Right lobe of liver (tissue), 6 donors: Measurements from ENCODE around the gene KRT35. TPM values are rescaled to one million over a fixed set of nuclear protein-coding genes. Genes with fewer than 3 reads are reported as not detected.

Source experiments
- ATAC-seq, 4 donors: fragments of 200-7000 bp; cut with Tn5 transposase; one replicate each; pipeline ENCODE4 v1.9.1; 2020; ENCODE audit warnings: mild to moderate bottlenecking in 4 of 4, moderate library complexity in 4 of 4
- DNase-seq, 3 donors: peaks; one replicate each; pipeline ENCODE4 v3.0.0-alpha.2; 2020
- H3K27ac ChIP-seq, 3 donors: fragments of 200-600 bp; one replicate each; pipeline ENCODE4 v1.8.0; 2022
- H3K27me3 ChIP-seq, 2 donors: fragments of 200-600 bp; one replicate each; pipeline ENCODE4 v1.8.0; 2022
- H3K36me3 ChIP-seq, 4 donors: fragments of 200-600 bp; sonication (generic) in 1 of 4; one replicate each; pipeline versions ENCODE4 v1.5.1 to v1.8.0; 2017 to 2022; ENCODE audit warnings: control low read depth in 1 of 4
- H3K4me1 ChIP-seq, 4 donors: fragments of 200-600 bp; sonication (generic) in 1 of 4; one replicate each; pipeline versions ENCODE4 v1.5.1 to v1.8.0; 2017 to 2022; ENCODE audit warnings: control low read depth in 1 of 4
- H3K4me3 ChIP-seq, 3 donors: fragments of 200-600 bp; one replicate each; pipeline ENCODE4 v1.8.0; 2022
- H3K9me3 ChIP-seq, 4 donors: fragments of 200-600 bp; sonication (generic) in 1 of 4; one replicate each; pipeline versions ENCODE4 v1.5.1 to v1.8.0; 2017 to 2022; ENCODE audit warnings: control low read depth in 1 of 4
- CTCF ChIP-seq, 4 donors: fragments of 200-600 bp in 3 of 4; fragments of 450-650 bp in 1 of 4; IDR thresholded peaks; one replicate each; pipeline versions ENCODE4 v1.5.1 to v1.8.0; 2016 to 2022; ENCODE audit warnings: antibody characterized with exemption in 4 of 4, mild to moderate bottlenecking in 2 of 4
- POLR2A ChIP-seq: fragments of 450-650 bp; IDR thresholded peaks from one replicate; pipeline ENCODE4 v1.6.1; 2017; ENCODE audit warnings: antibody characterized with exemption, mild to moderate bottlenecking
- WGBS: methylation state at CpG from one replicate; pipeline ENCODE4 v1.1.6; 2018; ENCODE audit warnings: low coverage, low lambda C conversion rate; ENCODE audit not compliant: insufficient coverage; ENCODE audit errors: missing lambda C conversion rate; 5-methylcytosine and 5-hydroxymethylcytosine counted together
- intact Hi-C, 2 donors: fragments of 100-400 bp; cut with DNase I; formaldehyde crosslinking; loops; one replicate each; pipeline versions ENCODE4 v1.11.2 to v1.14.1; 2022
- total RNA-seq, 6 experiments: library from RNA; depleted of rRNA in 2 of 6; stranded (reverse); fragments of >200 nt in 2 of 6; fragmentation: NEBNext Ultra II Directional in 3 of 6; extraction: Animal tissue kit (Norgen Biotek cat#: 25700) in 3 of 6; gene quantifications; one replicate each; pipeline versions ENCODE4 v1.1.0 to v1.2.4, GENCODE V29; 2016 to 2023
- donor health status: DM: no; HTN: yes; CAD: no.
- donor health status: DM: no; HTN: no; CAD: no.
- donor health status: DM: no; HTN: no; CAD: no.
- donor health status: DM: no; HTN: yes; CAD: no.
- donor health status: DM: no; HTN: yes; CAD: no.

The KRT35 gene
- total RNA-seq, 6 experiments from 2014 or later: not detected

- Histone ChIP-seq H3K4me3 (no peak overlapping the region), H3K27ac (no peak overlapping the region), H3K27me3 (peaks cover 0 to 5% of the 10 kb centered on the region in 2 donors), H3K4me1 (no peaks in the 10 kb centered on the region), H3K9me3 (no peaks in the 10 kb centered on the region), H3K36me3 (no peaks in the 10 kb centered on the region)
- TF ChIP-seq POLR2A: no peak
- no peak for TF ChIP-seq CTCF (IDR thresholded peaks at IDR 0.05)
- no peak for DNase-seq
- intact Hi-C loops: no loop called here
- no peak for ATAC-seq
- WGBS: 77% methylated on average over 3 of the region's 12 CpGs
Observed at GRCh38 chr17:41522301-41523224, 41.6 kb upstream of the KRT35 start.

- TF ChIP-seq POLR2A (no peak), CTCF (IDR thresholded peaks at IDR 0.05) (no peak)
- no peak overlapping the region for H3K27ac ChIP-seq
- intact Hi-C loops: no loop called here
- no peaks in the 10 kb centered on the region for H3K36me3 ChIP-seq
- no peak overlapping the region for H3K4me3 ChIP-seq
- no peaks in the 10 kb centered on the region for H3K9me3 ChIP-seq
- no peak for DNase-seq
- ATAC-seq: peak in 3 of 4 donors; percentile 12 to 27 (median 26)
- WGBS: 0% methylated on average over 1 of the region's 6 CpGs
- no peaks in the 10 kb centered on the region for H3K27me3 ChIP-seq
- H3K4me1 ChIP-seq: no peaks in the 10 kb centered on the region
Observed at GRCh38 chr17:41521574-41522261, 40.8 kb upstream of the KRT35 start.

DNA sequence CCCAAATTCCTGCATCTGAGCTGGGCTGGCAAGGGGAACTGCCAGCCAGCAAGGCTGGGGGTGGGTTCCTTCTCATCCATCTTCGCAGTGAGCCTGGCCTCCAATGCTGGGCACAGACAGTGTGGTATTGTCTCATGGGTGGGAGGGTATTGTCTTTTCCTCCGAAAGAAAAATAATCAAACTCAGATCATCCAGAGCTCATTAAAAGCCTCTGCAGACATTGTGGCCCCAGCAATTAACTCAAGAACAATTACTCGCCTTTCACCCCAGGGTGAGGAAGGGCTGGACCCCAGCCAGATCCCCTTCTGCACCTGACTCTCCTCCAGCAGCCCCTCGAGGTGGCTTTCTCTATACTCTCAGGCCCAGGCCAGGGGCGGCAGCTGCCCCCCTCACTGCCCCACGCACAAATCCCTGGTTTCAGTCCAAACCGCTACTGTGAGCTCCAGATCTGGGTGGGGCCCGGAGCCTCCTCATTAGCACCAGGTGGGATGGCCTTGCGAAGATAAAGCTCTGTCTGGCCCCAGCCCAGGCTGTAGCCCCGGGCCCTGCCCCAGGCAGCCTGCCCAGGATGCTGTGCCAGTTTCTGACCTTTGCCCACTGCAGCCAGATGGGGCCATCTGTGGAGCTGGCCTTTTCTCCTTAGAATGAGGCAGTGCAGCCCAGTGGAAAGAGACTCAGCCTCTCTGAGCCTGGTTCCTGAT, 40.0 kb upstream of the KRT35 start:
- Histone ChIP-seq H3K9me3 (no peaks in the 10 kb centered on the region), H3K4me1 (no peaks in the 10 kb centered on the region), H3K4me3 (no peak overlapping the region), H3K27me3 (no peaks in the 10 kb centered on the region), H3K27ac (no peak overlapping the region), H3K36me3 (no peaks in the 10 kb centered on the region)
- intact Hi-C loops: no loop called here
- ATAC-seq: no peak
- TF ChIP-seq POLR2A: no peak
- no peak for TF ChIP-seq CTCF (IDR thresholded peaks at IDR 0.05)
- 35% methylated on average over 4 of the region's 10 CpGs for WGBS
- no peak for DNase-seq

- no peak for DNase-seq
- intact Hi-C loops: no loop called here
Observed at GRCh38 chr17:41519501-41520224, 38.7 kb upstream of the KRT35 start.

More at GRCh38 chr17:41519501-41520224, 38.7 kb upstream of the KRT35 start:
- 3% methylated on average over 3 of the region's 11 CpGs for whole genome bisulfite sequencing
- Histone ChIP-seq H3K4me3 (no peak overlapping the region), H3K4me1 (no peaks in the 10 kb centered on the region), H3K36me3 (no peaks in the 10 kb centered on the region), H3K9me3 (no peaks in the 10 kb centered on the region), H3K27ac (no peak overlapping the region), H3K27me3 (no peaks in the 10 kb centered on the region)
- no peak for ATAC-seq
- TF ChIP-seq CTCF (IDR thresholded peaks at IDR 0.05) (no peak), POLR2A (no peak)
